HG03097 (cell line): ENCODE measurements around the gene SOCS3.

Experiments
- ATAC-seq: cut with Tn5 transposase; IDR thresholded peaks from one replicate; pipeline ENCODE4 v1.9.1; 2021; ENCODE audit not compliant: unreplicated experiment, low FRiP score

SOCS3 gene

DNA sequence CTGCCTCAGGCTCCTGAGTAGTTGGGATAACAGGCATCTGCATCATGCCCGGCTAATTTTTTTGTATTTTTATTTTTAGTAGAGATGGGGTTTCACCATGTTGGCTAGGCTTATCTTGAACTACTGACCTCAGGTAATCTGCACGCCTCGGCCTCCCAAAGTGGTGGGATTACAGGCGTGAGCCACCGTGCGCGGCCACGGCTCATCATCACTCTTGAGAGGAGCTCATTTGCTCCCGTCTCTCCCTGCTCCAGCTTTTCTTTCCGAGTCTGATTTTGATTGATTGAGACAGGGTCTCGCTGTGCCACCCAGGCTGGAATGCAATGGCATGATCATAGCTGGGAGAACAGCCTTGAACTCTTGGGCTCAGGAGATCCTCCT is 31.2 kb upstream of the SOCS3 start:
- ATAC-seq: no peak

DNA sequence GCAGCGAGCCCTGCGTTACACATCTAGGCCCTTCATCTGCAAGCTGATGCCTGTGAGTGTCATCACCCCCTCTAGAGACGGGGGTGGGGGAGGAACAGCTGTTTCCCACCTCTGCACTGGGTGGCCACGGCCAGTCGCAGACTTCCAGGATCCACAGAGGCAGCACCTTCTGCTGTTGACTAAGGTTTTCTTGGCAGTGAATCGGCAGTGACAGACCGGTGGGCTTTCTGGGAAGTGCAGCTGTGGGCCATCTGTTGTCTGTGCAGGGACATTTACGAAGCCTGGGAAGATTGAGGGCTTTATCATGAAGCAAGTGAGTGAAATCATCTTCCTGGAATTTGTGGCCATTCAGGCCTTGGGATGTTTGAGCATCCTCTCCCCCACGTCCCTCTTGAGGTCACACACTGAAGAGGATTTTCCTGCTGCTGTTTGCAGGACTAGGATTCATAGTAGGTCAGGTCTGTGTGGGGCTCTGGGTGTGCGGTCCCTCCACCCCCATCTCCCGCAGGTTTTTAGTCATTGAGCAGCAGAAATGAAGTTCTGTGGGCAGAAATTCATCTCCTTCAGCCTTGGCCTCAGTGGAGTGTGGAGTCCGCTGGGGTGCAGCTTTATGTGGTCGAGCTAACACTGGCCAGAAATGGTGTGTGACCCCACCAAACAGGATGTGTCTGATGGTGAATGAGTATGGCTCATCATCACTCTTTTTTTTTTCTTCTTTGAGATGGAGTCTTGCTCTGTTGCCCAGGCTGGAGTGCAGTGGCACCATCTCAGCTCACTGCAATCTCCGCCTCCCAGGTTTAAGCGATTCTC is 30.6 kb upstream of the SOCS3 start:
- no peak for ATAC-seq

DNA sequence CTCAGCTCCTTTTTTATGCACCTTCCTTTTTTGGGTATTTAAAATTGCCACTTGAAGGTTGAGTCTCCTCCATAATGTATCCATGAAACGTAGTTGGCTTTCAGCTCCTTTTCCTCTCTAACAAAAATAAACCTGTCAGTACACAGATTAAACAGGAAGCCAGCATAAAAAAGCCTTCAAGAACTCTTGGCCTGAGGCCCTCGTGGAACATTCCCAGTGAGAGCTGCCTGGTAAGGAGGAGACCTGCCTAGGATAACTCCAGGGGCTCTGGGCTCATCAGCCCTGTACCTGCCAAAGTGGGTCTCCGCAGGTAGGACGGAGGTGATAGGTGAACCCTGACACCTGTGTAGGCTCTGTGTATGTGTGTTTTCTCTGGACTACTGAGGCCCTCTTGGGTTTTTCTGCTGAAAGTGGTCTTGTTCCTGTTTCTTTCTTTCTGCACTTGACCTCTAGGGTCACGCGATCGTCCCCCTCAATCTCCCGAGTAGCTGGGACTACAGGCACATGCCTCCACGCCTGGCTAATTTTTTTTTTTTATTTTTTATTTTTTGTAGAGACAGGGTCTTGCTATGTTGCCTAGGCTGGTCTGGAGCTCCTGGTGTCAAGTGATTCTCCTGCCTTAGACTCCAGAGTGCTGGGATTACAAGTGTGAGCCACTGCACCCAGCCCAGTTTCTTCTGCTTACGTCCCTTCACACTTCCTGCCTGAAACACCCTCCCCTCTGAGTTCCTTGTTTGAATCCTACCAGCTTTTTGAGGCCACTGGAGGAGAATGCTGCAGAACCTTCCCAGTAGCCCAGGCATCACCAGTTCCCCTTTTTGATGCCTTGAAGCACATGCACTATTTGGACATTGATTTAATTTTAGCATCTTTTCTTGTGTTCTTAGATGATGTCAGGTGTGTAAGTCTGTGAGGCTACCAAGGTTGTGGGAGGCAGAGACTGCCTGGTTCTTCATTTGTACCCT is 28.4 kb upstream of the SOCS3 start:
- ATAC-seq: no peak

DNA sequence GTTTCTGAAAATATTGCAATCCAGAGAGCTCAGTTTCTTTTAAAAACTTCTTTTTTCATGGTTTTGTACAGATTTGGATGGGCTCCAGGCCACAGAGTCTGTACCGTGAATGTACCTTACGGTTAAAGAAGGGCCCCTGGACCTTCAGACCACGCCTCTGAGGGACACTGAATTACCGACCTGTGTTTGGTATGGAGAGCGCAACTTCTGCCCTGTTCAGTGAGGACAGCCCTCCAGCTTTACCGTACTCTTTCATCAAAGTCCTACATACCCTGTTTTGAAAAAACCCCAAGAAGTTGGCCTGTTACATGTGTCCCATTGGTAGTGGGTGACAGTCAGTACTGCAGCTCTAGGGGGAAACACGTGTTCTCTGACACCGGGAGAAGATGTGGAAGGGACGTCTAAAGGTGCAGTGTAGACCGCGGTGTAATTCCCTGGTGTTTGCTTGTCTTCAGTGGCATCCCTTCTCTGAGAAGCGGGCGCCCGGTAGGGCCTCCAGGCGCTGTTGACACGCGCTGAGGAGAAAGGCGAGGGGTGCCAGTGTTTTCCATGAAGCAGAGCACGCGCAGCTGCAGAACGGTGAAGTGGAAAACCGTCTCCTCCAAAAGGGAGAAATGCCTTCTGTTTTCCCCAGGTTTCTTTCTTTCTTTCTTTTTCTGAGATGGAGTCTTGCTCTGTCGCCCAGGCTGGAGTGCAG is 24.8 kb upstream of the SOCS3 start:
- no peak for ATAC-seq

DNA sequence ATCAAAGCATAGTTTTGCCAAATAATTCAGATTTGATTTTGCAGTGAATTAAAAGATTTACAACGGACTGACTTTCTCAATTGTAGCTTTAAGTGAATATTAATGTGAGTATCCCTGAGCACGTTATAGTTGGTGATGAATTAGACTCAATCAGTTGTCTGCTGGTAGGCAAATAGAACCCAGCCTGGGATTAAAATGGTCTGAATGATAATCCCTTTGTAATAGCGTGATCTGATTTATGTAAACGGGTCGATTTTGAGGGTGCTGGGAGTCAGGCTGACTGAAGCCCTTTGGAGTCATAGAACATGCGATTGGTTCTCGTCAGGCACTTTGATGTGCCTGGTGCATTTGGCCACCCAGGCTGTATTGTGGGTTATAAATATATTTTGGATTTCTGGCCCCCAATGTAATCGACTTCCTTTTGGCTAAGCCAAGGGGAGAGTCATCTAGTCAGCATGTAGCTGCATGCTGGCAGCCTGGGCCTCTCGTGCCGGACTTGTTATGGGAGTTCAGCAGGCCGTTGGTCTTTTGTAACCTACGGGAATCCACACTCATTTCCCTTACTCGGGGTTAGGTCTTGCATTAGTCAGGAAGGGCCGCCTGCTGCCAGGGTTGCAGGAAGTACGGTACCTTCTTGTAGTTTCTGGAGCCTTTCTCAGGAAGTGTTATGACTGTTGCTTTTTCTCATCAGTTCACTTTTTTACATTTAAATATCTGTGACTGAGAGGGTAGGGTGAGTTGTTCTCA is 24.0 kb upstream of the SOCS3 start:
- ATAC-seq: no peak

DNA sequence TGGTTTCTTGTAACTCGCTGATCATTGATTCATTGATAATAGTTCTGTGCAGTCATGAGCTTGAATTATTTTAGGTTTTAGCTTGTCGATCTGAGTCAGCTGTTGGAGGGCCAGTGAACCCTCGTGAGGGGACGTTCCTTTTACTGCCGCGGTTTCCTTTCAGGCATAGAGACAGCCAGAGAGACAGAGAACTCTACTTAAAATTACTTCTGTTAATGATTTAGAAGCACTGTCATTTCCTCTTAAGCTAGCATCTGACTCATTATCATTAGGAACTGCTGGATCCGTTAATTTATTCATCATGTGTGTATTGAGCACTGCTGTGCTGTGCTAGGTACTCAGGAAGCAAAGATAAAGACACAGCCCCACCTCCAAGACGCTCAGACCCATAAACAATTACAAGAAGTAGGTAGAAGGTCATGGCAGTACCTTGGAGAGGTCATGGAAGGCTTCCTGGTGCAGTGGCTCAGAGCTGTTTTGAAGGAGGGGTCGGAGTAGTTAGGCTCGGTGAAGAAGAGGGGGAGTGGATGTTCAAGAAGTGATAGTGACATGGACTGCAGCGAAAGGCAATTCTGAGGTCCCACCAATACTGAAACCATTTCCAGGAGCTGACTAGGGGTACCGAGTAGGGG is 21.8 kb upstream of the SOCS3 start:
- ATAC-seq: no peak

DNA sequence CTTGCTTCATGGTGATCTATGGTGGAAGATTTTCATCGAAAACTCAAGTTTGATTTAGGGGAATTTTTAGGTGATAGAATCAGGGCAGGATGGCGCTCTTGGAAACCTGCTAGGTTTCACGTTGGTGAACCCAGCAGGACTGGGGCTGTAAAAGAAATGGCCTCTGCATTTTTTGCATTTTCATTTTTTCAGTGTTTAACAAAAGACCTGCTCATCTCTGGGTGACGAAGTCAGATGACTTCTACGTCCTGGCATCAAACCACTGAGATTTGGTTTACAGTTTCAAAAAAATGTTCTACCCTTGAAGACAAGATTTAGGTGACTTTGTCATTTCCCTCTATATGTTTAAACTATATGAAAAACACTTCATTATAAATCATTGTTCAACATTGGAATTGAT is 20.5 kb upstream of the SOCS3 start:
- ATAC-seq: no peak

DNA sequence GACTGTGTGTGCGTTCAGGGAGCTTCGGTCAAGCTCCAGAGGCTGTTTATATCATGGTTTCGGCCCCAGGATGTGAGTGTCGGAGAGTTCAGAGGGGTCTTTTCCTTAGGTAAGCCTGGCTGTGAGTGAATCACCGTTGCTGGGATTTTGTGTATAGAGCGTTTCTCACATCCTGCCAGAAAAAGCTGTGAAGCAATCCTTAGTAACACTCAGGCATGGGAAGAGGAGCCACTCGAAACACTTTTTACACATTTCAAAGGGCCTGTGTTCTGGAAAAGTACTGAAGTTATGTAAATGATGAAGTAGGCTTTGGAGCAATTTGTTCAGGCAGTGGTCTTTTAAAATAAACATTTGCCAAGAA is 19.2 kb upstream of the SOCS3 start:
- no peak for ATAC-seq

DNA sequence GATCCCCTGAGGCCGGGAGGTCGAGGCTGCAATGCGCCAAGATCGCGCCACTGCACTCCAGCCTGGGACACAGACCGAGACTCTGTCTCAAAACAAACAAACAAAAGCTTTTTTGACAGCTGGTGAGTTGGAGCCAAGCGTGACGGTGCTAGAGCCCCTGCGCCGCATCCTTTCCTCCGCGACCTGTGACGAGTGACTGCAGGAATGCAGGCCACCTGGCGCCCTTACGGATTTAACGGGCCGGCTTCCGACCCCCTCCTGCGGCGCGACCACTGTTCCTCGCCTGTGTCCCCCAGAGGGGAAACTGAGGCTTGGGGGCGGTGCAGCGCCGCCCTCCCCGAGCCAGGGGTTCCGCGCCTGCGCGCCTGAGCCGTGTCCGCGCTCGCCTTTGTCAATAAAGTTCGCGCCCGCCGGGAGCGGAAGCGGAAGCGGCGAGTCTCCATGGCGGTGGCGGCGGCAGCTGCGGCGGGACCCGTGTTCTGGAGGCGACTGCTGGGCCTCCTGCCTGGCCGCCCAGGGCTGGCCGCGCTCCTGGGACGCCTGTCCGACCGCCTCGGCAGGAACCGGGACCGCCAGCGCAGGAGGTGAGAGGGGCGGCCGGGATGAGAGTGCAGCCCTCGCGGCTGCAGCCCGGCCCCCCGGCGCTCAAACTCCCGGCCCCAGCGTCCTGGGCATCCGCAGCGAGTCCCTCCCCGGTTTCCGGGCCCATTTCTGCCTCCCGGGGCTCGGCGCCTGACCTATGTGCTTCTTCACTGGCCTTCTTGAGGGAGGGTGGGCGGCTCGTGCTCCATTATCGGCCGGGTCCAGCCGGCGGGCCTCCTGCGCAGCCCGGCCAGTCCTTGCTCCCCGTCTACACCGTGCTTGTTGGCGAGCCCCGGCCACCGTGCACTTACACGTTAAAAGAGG is 18.6 kb upstream of the SOCS3 start, which contains the start of gene PGS1:
Gene PGS1 (plus strand): TSS at position 425 of the 906 bp plus-strand sequence. CDS start 17 bp downstream, at position 442.
- ATAC-seq: peak; percentile 47

DNA sequence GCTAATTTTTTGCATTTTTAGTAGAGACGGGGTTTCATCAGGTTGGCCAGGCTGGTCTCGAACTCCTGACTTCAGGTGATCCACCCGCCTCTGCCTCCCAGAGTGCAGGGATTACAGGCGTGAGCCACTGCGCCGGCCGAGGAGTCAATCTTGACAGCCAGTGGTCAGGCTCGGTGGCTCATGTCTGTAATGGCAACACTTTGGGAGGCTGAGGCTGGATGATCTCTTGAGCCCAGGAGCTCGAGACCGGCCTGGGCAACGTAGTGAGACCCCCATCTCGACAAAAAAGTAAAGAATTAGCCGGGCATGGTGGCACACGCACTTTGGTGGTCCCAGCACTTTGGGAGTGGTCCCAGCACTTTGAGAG is 18.0 kb upstream of the SOCS3 start:
- no peak for ATAC-seq

DNA sequence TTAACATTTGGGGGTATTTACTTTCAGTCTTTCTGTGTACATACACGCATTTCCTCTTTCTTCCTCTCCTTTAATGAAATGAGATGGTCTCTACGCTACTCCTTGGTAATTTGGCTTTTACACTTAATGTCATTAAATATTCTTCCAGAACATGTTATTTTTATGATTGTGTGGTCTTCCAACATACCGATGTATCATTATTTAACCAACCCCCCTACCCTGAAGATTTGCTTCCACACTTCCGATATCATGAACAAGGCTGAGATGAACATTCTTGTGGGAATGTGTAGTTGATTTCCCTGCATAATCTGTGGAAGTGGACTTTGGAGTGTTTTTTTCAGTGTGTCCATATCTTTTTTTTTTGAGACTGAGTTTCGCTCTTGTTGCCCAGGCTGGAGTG is 16.3 kb upstream of the SOCS3 start:
- no peak for ATAC-seq

DNA sequence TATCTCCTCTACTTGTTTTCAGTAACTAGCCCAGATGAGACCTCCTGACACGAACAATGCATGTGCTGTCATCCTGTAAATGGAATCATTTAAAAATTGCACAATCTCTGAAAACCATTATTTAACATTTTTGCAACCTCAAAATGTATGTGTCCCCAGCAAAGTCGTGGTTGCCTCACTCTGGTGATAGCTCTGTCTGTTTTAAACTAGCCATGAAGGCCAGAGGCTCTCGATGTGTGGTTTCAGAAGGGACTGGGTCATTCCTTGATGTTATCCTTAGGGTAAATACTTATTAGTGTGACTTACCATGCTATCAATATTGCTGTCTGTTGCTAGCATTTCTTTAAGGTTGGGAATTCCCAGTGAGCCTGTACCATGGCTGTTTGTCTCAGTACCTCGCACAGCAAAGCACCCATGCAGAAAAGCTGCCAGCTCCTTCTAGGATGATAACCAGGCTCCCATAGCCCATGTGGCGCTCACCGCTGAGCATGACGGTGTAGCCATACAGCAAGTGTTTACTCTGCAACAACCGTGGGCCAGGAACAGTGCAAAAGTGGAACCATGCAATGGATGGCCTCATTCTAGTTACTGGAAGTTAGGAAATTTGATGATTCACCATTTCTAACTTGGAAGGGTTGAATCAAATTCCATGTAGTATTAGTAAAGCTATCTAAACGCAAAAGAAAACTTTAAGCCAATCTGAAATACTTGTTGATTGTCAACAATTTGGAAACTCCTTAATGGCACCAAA is 15.7 kb upstream of the SOCS3 start:
- ATAC-seq: no peak

DNA sequence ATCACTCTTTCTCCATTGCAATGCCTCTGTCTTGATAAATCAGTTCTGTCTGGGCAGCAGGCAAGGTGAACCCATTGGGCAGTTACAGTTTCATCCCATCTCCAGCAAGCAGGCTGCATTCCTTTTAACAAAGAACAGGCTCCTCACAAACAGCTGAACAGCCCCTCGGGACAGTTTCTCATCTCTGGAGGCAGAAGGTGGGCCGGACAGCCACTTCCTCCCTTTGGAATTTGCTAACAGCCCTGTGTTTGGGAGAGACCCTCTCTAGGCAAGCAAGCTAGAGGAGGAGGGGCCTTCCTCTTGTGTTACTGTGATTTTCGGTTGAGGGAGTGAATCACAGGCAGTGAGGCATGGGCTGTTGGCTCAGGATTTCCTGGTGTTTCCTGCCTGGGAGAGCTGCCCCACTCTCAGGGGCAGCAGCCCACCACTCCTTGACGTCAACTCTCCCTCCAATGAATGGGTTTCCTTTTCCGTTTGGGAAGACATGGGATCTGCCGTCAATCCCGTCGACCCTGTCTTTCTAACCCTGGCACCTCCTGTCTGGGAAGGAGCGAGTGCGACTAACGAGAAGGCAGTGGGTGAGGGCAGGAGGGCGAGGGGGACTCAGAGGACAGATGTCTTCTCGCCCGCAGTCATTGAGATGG is 14.9 kb upstream of the SOCS3 start:
- ATAC-seq: no peak

DNA sequence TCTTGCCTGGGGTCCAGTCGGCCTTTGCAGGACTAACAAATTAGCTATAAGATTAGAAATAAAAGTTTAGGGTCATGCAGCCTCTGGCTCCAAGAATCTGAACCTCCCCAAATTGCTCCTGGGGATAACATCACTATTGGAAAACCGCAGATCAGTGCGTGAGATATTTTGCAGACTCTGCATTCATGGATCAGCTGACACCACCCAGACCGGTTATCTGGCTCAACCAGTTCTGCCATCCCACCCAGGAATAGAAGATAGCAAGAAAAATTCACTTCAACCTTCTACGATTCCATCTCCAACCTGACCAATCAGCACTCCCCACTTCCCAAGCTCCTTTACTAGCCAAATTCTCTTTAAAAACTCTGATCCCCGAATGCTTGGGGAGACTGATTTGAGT is 14.3 kb upstream of the SOCS3 start:
- no peak for ATAC-seq

DNA sequence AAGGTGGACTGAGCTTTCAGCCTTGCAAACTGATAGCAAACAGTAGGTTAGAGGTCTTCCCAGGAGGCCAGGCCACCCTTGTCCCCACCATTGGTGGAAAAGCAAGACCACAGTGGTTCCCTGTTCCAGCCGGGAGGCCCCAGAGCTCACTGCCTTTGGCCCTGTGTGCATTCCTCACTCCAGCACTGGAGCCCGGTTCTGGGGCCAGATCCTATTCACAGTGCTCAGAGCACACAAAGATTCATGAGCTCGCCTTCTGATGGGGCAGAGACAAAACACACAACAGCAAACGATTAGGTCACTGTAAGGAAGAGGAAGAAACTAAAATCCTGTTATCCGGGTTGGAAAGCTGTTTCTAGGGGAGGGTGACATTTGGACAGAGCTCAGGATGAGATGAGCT is 13.0 kb upstream of the SOCS3 start:
- ATAC-seq: no peak

DNA sequence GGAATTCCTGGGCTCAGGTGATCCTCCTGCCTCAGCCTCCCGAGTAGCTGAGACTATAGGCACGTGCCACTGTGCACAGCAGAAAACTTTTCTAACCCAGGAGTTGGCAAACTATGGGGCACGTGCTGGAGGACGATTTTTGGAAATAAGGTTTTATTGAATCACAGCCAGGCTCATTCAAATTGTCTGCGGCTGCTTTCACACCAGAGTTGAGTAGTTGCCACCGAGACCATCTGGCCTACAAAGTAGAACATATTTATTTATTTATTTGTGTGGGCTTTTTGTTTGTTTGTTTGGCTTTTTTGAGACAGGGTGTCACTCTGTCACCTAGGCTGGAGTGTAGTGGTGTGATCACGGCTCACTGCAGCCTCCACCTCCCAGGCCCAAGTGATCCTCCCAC is 11.2 kb upstream of the SOCS3 start:
- no peak for ATAC-seq

DNA sequence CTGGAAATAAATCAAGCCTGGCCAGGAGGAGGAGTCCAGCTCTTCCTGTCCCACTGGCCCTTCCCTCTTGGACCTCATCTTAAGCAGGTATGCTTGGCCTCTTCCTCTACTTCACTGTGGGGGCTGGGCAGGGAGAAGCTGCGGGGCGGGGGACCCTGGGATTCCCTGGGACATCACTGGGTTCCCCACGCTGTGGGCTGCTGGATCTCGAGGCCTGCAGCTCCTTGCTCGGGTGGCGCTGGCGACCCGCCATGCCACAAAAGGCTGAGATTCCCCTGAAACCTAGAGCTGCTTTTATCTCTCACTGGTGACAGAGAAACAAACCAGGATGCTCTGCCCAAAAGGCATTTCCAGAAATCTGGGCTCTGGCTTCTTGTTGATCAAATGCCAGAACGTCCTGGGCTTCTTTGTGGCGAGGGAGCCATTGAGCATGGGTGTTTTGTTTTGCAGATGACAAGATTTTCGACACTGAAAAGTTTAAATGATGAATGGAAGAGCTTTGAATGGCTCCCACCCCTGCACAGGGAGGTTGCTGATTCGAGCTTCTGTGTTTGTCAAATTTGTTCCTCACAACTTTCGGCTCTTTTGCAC is 10.0 kb upstream of the SOCS3 start:
- ATAC-seq: no peak
